ENCODE data around the gene PJA2. TPM values are rescaled to one million over a fixed set of nuclear protein-coding genes. Genes with fewer than 3 reads are reported as not detected.
"Not testable (repeated sequence)": the region's sequence is repeated elsewhere in the genome, so short reads cannot be mapped to it uniquely, and the experiment has no call there.

Gene PJA2
- total RNA-seq, 1 donor from 2014 or later, result 70.6 TPM

DNA sequence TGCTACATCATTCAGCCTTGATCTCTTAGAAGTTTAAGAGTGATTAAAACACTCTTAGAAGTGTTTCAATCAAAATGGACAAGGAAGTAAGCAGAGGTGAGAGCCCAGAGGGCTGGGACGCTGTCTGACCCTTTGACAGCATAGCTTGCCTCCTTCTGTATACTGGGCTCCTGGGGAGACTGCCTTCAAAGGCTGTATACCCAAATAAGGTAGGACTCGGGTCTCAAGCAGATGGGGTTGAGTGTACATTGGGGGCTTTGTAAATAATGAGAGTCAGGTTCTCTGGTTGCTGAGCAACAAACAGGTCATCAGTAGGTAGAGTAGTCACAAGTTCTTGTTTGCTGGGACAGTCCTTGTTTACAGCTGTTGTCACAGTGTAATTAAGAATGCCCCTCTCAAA lies 97.1 kb downstream of the PJA2 start:
- no peak for DNase-seq (ENCODE audit: low read depth in 2 of 2)

- DNase-seq (ENCODE audit: low read depth in 2 of 2), result no peak
Measured at GRCh38 chr5:109310315-109310714, 99.5 kb downstream of the PJA2 start.

DNA sequence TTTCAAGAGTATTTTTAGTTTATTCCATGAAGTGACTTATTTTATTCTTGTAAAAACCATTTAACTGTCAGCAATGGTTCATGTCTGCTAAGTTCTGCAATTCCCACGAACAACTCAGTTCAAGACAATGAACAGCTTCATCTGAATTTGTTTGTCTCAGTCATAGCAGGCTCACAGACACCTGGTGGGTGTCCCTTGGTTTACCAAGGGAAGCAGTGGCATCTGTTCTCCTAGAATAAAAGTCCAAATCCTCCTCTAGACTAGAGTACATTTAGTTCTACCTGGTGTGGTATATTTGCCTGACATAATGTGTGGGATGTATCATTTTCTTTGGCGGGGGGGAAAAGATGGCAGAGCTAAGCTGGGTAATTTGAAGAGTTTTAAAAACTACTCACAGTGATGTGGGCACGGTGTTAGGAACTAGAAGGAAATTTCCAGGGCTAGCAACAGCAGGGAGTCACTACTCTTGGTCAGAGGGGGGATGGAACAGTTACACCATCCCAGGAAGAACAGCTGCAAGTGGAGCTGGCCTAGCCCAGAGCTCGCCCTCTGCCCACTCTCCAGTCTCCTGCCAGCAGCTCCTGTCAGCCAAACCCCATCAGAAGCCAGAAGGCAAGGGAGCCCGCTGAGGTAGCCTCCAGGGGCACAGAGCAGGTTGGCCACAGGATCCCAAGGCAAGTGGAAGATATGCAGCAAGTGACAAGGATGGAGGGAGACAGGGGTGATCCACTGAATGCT lies 100.3 kb downstream of the PJA2 start:
- DNase-seq (ENCODE audit: low read depth in 2 of 2), result no peak

GRCh38 chr5:109307951-109308350 lies 101.8 kb downstream of the PJA2 start:
- no peak for DNase-seq (ENCODE audit: low read depth in 2 of 2)

DNA sequence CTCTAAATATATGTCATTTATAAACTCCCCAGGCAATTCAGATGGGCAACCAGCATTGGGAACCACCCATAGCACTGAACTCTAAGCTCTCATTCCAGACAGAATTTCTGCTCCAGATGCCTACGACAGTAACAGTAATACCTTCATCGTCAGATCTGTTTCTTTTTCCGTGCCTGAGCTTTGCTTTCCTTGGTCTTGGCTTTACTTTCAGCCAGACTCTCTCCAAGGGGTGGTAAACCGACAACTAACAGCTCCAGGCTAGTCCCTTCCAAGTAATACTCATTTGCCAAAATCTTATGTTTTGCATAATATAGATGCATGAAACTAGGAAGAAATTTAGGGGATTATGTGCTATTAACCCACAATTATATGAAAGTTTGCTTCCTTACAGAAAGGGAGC lies 102.3 kb downstream of the PJA2 start:
- DNase-seq (ENCODE audit: low read depth in 2 of 2), result no peak

DNA sequence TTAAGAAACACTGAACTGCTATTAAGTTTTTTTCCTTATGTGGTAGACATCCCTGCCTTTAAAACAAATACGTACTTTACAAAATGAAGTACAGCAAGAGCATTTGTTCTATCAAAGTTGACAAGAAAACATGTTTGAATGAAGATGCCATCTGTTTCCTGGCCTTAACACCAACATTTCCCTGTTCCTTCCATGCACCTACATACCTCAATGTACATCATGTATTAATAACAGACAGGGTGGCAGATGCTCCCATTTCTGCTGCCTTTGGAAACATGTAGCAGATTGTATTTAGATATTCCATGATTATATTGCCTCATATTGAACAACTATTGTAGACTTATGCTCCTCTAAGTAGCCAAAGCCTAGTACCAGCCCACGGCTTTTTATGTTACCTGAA lies 104.4 kb downstream of the PJA2 start:
- DNase-seq (ENCODE audit: low read depth in 2 of 2), result no peak

DNA sequence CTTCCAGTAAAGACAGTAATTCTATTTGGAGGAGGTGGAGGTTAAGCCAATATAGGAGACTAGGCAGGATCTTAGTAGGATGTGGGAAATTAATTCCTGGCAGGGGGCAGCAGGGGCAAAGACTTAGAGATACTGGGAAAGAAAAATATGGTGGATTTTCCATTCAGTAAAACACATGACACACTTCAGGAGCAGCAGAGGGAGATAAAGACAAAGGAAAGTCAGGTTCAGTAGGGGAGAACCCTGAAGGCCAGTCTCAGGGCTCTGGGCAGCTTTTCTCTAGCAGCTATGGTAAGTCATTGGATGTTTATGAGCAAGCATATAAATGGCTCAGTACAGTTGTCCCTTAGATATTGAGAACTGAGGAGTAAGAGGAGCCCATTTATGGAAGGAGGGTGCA lies 105.5 kb downstream of the PJA2 start:
- DNase-seq (ENCODE audit: low read depth in 2 of 2), result peak in 1 of 2 donors; percentile 9

DNA sequence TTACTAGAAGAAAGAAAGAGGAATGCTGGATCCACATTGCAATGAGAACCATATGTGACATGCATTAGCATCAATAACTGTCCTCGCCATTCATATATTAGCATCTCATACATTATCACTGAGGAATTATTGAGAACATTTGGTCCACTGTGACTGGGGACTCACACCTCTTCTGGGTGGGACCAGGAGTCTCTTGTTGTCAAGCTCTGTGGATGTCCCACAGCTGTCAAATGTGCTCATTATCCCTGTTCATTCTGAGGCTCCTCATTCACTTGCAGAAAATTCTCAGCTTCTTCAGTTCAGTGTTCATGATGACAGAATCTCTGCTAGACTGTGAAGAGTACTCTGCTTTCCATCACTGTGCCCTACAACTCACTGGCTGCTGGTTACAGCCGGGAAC lies 109.4 kb downstream of the PJA2 start:
- no peak for DNase-seq (ENCODE audit: low read depth in 2 of 2)

GRCh38 chr5:109299557-109299956 lies 110.2 kb downstream of the PJA2 start:
- DNase-seq (ENCODE audit: low read depth in 2 of 2), result no peak

GRCh38 chr5:109298794-109299193 lies 111.0 kb downstream of the PJA2 start:
- no peak for DNase-seq (ENCODE audit: low read depth in 2 of 2)

DNA sequence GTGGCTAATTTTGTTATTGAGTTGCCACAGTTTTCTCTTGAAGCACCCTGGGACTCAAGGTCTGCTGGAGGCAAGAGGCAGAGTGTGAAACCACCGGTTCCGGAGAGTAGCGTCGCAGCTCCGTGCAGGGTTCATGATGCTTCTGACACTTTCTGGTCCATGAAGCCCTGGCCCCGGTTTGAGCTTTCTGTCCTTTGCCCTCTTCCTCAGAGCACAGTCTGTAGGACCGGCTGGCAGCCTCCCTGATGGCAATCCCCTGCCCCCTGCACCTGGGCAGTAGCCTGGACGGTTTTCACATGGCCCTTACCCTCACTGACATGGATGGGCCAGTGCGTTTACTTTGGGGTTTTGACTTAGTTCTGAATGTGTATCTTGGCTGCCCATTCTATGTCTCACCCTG lies 111.9 kb downstream of the PJA2 start:
- no peak for DNase-seq (ENCODE audit: low read depth in 2 of 2)

DNA sequence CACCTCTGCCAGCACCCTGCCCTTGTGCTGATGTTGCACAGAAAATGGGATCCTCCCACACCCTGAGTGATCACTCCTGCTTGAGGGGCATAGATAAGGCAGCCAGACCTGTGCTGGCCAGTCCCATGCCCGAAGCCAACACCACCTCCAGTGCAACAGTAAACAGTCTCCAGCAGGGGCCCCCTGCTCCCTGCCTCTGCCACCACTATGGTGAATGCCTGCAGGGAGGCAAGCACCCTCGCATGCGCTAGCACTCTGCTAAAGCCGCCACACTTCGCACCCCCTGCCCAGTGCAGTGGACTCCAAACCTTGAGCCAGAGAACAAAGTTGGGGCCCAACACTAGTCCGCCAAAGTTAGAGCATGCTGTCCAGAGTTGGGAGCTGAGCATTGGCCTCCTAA lies 118.7 kb downstream of the PJA2 start:
- DNase-seq (ENCODE audit: low read depth in 2 of 2), result no peak

GRCh38 chr5:109290231-109290630 lies 119.5 kb downstream of the PJA2 start:
- DNase-seq (ENCODE audit: low read depth in 2 of 2), result no peak

- not testable (repeated sequence) for DNase-seq (ENCODE audit: low read depth in 2 of 2)
Measured at GRCh38 chr5:109286628-109287027, 123.1 kb downstream of the PJA2 start.
